K562 (cell line): ENCODE measurements around the gene ZC3H18. TPM values are rescaled to one million over a fixed set of nuclear protein-coding genes. Genes with fewer than 3 reads are reported as not detected.
A peak's percentile ranks its signal among the peaks of the same experiment; 100 is the strongest.

Experiments
- BRD4 ChIP-seq: fragments of 200-600 bp; sonication (generic); IDR thresholded peaks from 2 replicates; pipeline ENCODE4 v1.6.1; 2017; ENCODE audit warnings: inconsistent platforms
- CREM ChIP-seq: IDR thresholded peaks from 2 replicates; pipeline ENCODE4 v1.6.1; 2014; ENCODE audit warnings: antibody characterized with exemption, low read depth
- CTCF ChIP-seq, 3 experiments: IDR thresholded peaks in 2 of 3; conservative IDR thresholded peaks in 1 of 3; 2 replicates each; pipeline ENCODE4 v1.5.1; 2011 to 2012; ENCODE audit warnings: low read length in 3 of 3, mild to moderate bottlenecking in 3 of 3, control low read depth in 2 of 3, improper control_type of control experiment in 1 of 3, inconsistent platforms in 1 of 3, low read depth in 1 of 3, mixed read lengths in 1 of 3, moderate library complexity in 1 of 3; ENCODE audit not compliant: insufficient read depth in 2 of 3
- FIP1L1 ChIP-seq: fragments of 200-400 bp; formaldehyde crosslinking; IDR thresholded peaks from 2 replicates; pipeline ENCODE4 v1.6.1; 2018; ENCODE audit warnings: mild to moderate bottlenecking, low read depth, low read length; ENCODE audit not compliant: poor library complexity, severe bottlenecking
- FOXP1 ChIP-seq: sonication (generic); formaldehyde crosslinking; IDR thresholded peaks from 2 replicates; pipeline ENCODE4 v1.8.0; 2022; ENCODE audit warnings: mild to moderate bottlenecking, missing genetic modification reagents
- HNRNPL ChIP-seq: fragments of 200-400 bp; formaldehyde crosslinking; IDR thresholded peaks from 2 replicates; pipeline ENCODE4 v1.6.1; 2017; ENCODE audit warnings: low read depth, mild to moderate bottlenecking, low read length
- HNRNPLL ChIP-seq: fragments of 200-400 bp; formaldehyde crosslinking; IDR thresholded peaks from 2 replicates; pipeline ENCODE4 v1.6.1; 2017; ENCODE audit warnings: low read length, low read depth, mild to moderate bottlenecking; ENCODE audit not compliant: poor library complexity, severe bottlenecking
- KAT7 ChIP-seq: sonication (generic); formaldehyde crosslinking; IDR thresholded peaks from 2 replicates; pipeline ENCODE4 v1.8.0; 2022; ENCODE audit warnings: missing genetic modification reagents, mild to moderate bottlenecking, borderline replicate concordance
- SMARCA5 ChIP-seq: fragments of 450-650 bp; IDR thresholded peaks from 2 replicates; pipeline ENCODE4 v1.6.1; 2016
- TAF1 ChIP-seq: IDR thresholded peaks from 2 replicates; pipeline ENCODE4 v1.6.1; 2011; ENCODE audit warnings: mild to moderate bottlenecking, low read length, moderate library complexity; ENCODE audit not compliant: insufficient read depth, control insufficient read depth, severe bottlenecking; ENCODE audit errors: extremely low read depth
- TCF7 ChIP-seq: sonication (generic); IDR thresholded peaks from 2 replicates; pipeline ENCODE4 v1.6.1; 2016; ENCODE audit warnings: antibody characterized with exemption, borderline replicate concordance
- TGIF2 ChIP-seq: sonication (generic); formaldehyde crosslinking; IDR thresholded peaks from 2 replicates; pipeline ENCODE4 v1.8.1; 2022; ENCODE audit warnings: mild to moderate bottlenecking, missing genetic modification reagents, moderate library complexity
- ZBED1 ChIP-seq: IDR thresholded peaks from 2 replicates; pipeline ENCODE4 v1.6.1; 2014
- ZBTB7A ChIP-seq: IDR thresholded peaks from 2 replicates; pipeline ENCODE4 v1.6.1; 2011; ENCODE audit warnings: low read depth, mild to moderate bottlenecking, low read length, moderate library complexity, borderline replicate concordance; ENCODE audit not compliant: control insufficient read depth
- ZNF408 ChIP-seq: fragments of 250-450 bp; sonication (Bioruptor Pico); IDR thresholded peaks from 2 replicates; pipeline ENCODE4 v1.4.0; 2020; ENCODE audit warnings: low read depth, mild to moderate bottlenecking, moderate library complexity
- polyA plus RNA-seq, 8 experiments: library from polyadenylated mRNA; depleted of rRNA in 4 of 8; stranded (reverse) in 5 of 8; unstranded in 3 of 8; fragments of >200 nt; fragmentation: Nextera tagmentation in 2 of 8; fragmentation: Illumina TruSeq in 1 of 8; extraction: Ambion mirVana in 2 of 8; extraction: Trizol in 1 of 8; gene quantifications; 2 replicates each; pipeline versions ENCODE4 v1.2.1 to v1.2.3, GENCODE V29; 2011 to 2014; ENCODE audit warnings: inconsistent platforms in 1 of 8, missing spikeins in 1 of 8
- total RNA-seq, 7 experiments: library from RNA; depleted of rRNA in 6 of 7; stranded (reverse); fragments of >200 nt in 6 of 7; fragmentation: Illumina TruSeq in 2 of 7; extraction: Trizol in 2 of 7; gene quantifications; 2 replicates each; pipeline versions ENCODE4 v1.2.1 to v1.2.3, GENCODE V29; 2011 to 2021; ENCODE audit warnings: low replicate concordance in 1 of 7
- TF ChIP-seq, protein P1 (sequence below): fragments of 250-450 bp; sonication (Bioruptor Pico); IDR thresholded peaks from 2 replicates; pipeline ENCODE4 v1.4.0; 2020
- TF ChIP-seq, protein P2 (sequence below): IDR thresholded peaks from 3 replicates; pipeline ENCODE4 v1.6.1; 2011; ENCODE audit warnings: borderline replicate concordance, mild to moderate bottlenecking; ENCODE audit not compliant: insufficient read length, insufficient read depth

The ZC3H18 gene
- total and polyA plus RNA-seq, 9 of the 15 experiments (the other 6 are each of a cell fraction or from before 2014, with no cell fraction given), result 1.7 to 88.7 (median 26.9) TPM

DNA sequence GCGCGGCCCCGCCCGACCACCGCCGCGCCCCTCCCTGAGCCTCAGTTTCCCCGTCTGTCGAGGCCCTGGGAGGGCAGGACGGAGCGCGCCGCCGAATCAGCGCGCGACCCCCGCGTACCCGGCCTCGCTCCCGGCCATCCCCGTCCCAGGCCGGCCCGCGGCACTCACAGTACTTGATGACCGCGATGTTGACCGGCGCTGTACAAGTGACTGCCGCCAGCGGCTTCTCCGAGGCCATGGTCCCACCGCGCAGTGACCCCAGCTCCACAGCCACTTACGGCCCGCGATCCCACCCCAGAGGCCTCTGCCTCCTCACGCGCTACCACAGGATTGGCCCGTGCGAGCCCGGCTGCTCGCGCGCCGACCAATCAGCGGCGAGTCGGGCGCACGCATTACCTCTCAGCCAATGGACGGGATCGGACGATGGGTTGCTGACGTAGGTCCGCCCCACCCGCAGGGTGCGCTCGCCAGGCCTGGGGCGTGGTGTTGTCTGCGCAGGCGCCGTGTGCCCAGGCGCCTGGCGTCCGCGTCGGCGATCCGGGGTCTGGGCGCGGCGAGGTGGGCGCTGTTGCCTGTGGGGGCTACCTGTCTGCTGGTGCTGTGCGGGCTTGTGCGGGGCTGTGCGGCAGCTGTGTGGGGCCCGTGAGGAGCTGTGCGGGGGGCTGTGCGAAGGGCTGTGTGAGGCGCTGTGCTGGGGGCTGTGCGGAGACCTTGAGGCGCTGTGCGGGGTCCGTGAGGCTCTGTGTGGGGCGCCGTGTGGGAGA, 92.8 kb downstream of the ZC3H18 start, which contains the start of gene MVD (continued):
- TF ChIP-seq, protein P1, sequence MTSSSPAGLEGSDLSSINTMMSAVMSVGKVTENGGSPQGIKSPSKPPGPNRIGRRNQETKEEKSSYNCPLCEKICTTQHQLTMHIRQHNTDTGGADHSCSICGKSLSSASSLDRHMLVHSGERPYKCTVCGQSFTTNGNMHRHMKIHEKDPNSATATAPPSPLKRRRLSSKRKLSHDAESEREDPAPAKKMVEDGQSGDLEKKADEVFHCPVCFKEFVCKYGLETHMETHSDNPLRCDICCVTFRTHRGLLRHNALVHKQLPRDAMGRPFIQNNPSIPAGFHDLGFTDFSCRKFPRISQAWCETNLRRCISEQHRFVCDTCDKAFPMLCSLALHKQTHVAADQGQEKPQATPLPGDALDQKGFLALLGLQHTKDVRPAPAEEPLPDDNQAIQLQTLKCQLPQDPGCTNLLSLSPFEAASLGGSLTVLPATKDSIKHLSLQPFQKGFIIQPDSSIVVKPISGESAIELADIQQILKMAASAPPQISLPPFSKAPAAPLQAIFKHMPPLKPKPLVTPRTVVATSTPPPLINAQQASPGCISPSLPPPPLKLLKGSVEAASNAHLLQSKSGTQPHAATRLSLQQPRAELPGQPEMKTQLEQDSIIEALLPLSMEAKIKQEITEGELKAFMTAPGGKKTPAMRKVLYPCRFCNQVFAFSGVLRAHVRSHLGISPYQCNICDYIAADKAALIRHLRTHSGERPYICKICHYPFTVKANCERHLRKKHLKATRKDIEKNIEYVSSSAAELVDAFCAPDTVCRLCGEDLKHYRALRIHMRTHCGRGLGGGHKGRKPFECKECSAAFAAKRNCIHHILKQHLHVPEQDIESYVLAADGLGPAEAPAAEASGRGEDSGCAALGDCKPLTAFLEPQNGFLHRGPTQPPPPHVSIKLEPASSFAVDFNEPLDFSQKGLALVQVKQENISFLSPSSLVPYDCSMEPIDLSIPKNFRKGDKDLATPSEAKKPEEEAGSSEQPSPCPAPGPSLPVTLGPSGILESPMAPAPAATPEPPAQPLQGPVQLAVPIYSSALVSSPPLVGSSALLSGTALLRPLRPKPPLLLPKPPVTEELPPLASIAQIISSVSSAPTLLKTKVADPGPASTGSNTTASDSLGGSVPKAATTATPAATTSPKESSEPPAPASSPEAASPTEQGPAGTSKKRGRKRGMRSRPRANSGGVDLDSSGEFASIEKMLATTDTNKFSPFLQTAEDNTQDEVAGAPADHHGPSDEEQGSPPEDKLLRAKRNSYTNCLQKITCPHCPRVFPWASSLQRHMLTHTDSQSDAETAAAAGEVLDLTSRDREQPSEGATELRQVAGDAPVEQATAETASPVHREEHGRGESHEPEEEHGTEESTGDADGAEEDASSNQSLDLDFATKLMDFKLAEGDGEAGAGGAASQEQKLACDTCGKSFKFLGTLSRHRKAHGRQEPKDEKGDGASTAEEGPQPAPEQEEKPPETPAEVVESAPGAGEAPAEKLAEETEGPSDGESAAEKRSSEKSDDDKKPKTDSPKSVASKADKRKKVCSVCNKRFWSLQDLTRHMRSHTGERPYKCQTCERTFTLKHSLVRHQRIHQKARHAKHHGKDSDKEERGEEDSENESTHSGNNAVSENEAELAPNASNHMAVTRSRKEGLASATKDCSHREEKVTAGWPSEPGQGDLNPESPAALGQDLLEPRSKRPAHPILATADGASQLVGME (CRISPR knock-in tag), result peak; percentile 62; the same call in 1 of the 2 replicates
- peak; percentile 62; the same call in 1 of the 2 replicates for TF ChIP-seq TCF7
- no peak for TF ChIP-seq TGIF2 (CRISPR knock-in tag)
- peak; percentile 20; the same call in 1 of the 2 replicates for TF ChIP-seq FOXP1 (CRISPR knock-in tag)
- no peak for TF ChIP-seq SMARCA5
- TF ChIP-seq ZBED1, result no peak
- TF ChIP-seq, protein P2, sequence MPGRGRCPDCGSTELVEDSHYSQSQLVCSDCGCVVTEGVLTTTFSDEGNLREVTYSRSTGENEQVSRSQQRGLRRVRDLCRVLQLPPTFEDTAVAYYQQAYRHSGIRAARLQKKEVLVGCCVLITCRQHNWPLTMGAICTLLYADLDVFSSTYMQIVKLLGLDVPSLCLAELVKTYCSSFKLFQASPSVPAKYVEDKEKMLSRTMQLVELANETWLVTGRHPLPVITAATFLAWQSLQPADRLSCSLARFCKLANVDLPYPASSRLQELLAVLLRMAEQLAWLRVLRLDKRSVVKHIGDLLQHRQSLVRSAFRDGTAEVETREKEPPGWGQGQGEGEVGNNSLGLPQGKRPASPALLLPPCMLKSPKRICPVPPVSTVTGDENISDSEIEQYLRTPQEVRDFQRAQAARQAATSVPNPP, result no peak
- peak; percentile 65 for TF ChIP-seq FIP1L1
- peak; percentile 78; the same call in 1 of the 2 replicates for TF ChIP-seq BRD4
- peak in 1 of 3 experiments; percentile 21; a peak in 1 of 6 replicates for TF ChIP-seq CTCF (IDR thresholded peaks at IDR 0.05 in 2 of 3, conservative IDR thresholded peaks at IDR 0.05 in 1 of 3; ENCODE audit: insufficient read depth in 2 of 3, low read depth in 1 of 3, low read length in 3 of 3)
- peak; percentile 99 for TF ChIP-seq CREM
- TF ChIP-seq ZNF408 (CRISPR knock-in tag), result no peak
- TF ChIP-seq KAT7 (CRISPR knock-in tag), result peak; percentile 98; the same call in 1 of the 2 replicates
- peak; percentile 81 for TF ChIP-seq TAF1
- TF ChIP-seq ZBTB7A, result peak; percentile 85
- peak; percentile 68 for TF ChIP-seq HNRNPL
- peak; percentile 75 for TF ChIP-seq HNRNPLL
